Melanocyte of skin (primary cell): ENCODE results near the gene ERN1. TPM values are rescaled to one million over a fixed set of nuclear protein-coding genes. Genes with fewer than 3 reads are reported as not detected.

Source experiments
- small RNA-seq, 2 donors: library from RNA; depleted of rRNA; stranded (forward); fragments of <200 nt; gene quantifications; one replicate each; pipeline ENCODE3, GENCODE V24; 2012
- total RNA-seq, 2 donors: library from RNA; depleted of rRNA; stranded (reverse); fragments of >200 nt; gene quantifications; 2 replicates each; pipeline ENCODE4 v1.2.3, GENCODE V29; 2012

ERN1 gene
- total RNA-seq: 1 to 10 TPM; 4.5 to 5.0 TPM

GRCh38 chr17:64129765-64130558 lies at the start of gene ERN1:
TSS of gene ERN1 (minus strand) at chr17:64130144. CDS start at chr17:64130029, 115 bp downstream.

DNA sequence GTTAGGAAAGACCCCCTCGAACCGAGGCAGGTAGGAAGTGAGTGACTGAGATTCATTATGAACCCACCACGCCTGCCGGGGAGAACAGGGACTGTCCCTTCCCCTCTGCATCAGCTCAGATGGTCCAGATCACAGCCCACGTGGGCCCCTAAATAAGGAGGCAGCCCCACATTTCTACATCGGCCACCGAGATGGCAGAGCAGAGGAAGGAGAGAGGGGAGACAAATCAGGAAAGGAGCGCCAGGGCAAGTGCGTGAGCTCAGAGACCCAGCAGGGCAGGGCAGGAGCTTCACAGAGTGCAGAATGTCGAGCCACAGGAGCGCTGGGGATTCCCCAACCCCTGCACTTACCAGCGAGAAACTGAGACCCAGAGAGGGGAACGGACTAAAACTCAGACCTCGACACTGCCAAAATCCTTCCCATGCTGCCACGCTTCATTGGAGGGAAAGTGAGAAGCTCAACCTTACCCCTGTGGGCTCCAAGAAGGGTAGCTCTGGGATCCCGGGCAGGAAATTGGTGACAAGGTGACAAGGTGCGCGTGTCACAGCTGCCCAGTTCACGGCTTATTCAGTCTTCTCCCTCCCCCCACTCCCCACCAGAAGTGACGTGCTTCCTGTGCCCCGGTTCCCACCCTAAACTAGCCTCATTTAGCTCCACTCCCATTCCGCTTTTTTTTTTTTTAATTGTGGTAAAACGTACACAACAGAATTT lies 109.7 kb downstream of the ERN1 start, which contains the start of gene ICAM2:
Gene ICAM2 (minus strand): TSS at position 578 of the 711 bp plus-strand sequence. CDS start 13,942 bp downstream, outside the sequence.

DNA sequence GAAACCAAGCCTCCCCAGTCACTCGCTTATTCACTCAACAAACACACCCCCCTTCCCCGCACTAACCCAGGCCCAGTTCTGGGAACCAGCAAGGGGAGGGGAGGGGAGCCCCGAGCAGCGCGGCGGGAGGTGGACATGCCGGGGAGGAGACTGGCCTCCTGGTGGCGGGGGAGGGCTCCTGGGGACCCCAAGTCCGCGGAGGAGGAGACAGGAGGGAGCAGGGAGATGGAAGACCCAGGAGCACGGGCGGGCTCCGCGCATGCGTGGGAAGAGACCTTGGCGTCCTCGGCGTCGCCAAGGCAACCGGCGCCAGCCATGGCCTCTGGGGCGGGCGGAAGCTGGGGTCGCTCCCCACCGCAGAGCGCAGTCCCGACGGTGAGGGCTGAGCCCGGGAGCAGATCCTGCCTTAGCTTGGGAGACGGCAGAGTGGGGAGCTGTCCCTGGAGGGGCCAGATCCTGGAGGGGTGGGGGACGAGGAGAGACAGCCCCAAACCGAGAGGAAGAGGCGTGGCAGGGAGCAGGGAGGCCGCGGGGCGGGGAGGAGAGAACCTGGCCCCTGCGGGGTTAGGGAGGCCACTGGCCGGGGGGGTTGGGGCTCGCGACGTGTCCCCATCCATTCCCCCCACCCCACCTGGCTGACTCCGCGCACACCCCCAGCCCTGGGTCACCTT lies 131.8 kb downstream of the ERN1 start, which contains the start of gene PRR29:
Gene PRR29 (plus strand): TSS at position 302 of the 671 bp plus-strand sequence. CDS start 14 bp downstream, at position 316.

Small RNA genes within 50 kb of the gene (small RNA-seq; reads per million reads assigned to genes)
- gene SNORD104: 3,269 to 4,690 reads per million in 2 donors

Other genes starting within 250 kb of the ERN1 start
- not detected for gene GH2, start 248.2 kb downstream of the ERN1 start, total RNA-seq
- not detected for gene CSH1, start 233.6 kb downstream of the ERN1 start, total RNA-seq
- not detected for gene CSHL1, start 218.9 kb downstream of the ERN1 start, total RNA-seq
- gene GH1, start 211.3 kb downstream of the ERN1 start, total RNA-seq: not detected
- gene CD79B, start 197.8 kb downstream of the ERN1 start, total RNA-seq: 10 to 100 TPM; 20.6 to 29.0 TPM
- gene SCN4A, start 157.2 kb downstream of the ERN1 start, total RNA-seq: not detected
- gene PRR29, start 131.8 kb downstream of the ERN1 start, total RNA-seq: under 1 TPM in 1 of 2 donors, not detected in 1; under 0.01 TPM
- under 1 TPM in 1 of 2 donors, not detected in 1; 0.33 TPM for gene ICAM2, start 109.5 kb downstream of the ERN1 start, total RNA-seq
- gene TEX2, start 133.1 kb upstream of the ERN1 start, total RNA-seq: 10 to 100 TPM; 25.8 to 35.3 TPM